Left cardiac atrium (tissue), 4 donors: Measurements from ENCODE around the gene SNX8. TPM values are rescaled to one million over a fixed set of nuclear protein-coding genes. Genes with fewer than 3 reads are reported as not detected.
A peak's percentile ranks its signal among the peaks of the same experiment; 100 is the strongest.

Source experiments
- ATAC-seq, 2 donors: fragments of 200-7000 bp; cut with Tn5 transposase; one replicate each; pipeline ENCODE4 v1.9.1; 2020; ENCODE audit warnings: mild to moderate bottlenecking in 2 of 2, moderate library complexity in 2 of 2
- DNase-seq: peaks from one replicate; pipeline ENCODE4 v3.0.0-alpha.2; 2020
- intact Hi-C, 2 donors: fragments of 100-400 bp; cut with DNase I; formaldehyde crosslinking; loops; one replicate each; pipeline versions ENCODE4 v1.14.1 to v1.15.1; 2022 to 2023
- total RNA-seq, 2 donors: library from RNA; stranded (reverse); fragmentation: NEBNext Ultra II Directional; extraction: Animal tissue kit (Norgen Biotek cat#: 25700); gene quantifications; one replicate each; pipeline ENCODE4 v1.2.1, GENCODE V29; 2021
- donor health status: DM: no; HTN: yes; CAD: no.
- donor health status: DM: no; HTN: yes; CAD: no; lungs with severe emphysema.
- donor health status: DM: yes; HTN: yes; CAD: no.
- donor health status: Dilated cardiomyopathy.

Gene SNX8
- total RNA-seq, 2 donors from 2014 or later, result 31.3 to 38.5 TPM

DNA sequence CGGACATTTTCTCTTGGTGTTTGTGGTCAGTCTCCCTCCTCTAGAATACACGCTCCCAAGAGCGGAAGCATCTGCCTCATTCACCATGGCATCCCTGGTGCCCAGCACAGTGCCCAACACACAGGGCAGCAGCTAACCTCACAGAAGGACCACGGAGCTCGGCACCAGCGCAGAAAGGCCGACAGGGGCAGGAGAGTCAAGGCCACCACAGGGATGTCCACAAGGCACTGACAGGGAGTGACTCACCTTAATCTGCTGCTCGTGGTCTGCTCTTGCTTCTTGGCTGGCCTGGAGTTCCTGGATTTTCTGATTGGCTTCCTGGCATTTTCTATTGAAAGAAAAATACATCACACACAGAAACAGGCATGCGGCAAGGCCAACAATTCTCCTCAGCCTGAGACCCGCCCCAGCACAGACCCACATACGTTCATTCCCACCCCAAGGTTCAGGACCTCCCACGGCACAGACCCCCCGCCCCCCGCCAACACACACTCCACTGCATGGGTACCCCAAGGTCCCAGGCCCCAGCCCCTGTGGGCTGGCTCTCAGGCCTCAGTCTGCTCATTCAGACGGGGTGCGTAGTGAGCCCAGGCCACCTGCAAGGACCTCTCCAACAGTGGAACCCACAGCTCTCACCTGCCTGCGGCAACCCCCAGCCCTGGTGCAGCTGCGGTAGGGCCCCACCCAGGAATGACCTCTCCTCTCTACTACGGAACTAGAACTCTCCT is 96.4 kb downstream of the SNX8 start:
- ATAC-seq, result no peak
- intact Hi-C loops, result no loop called here
- DNase-seq, result no peak

DNA sequence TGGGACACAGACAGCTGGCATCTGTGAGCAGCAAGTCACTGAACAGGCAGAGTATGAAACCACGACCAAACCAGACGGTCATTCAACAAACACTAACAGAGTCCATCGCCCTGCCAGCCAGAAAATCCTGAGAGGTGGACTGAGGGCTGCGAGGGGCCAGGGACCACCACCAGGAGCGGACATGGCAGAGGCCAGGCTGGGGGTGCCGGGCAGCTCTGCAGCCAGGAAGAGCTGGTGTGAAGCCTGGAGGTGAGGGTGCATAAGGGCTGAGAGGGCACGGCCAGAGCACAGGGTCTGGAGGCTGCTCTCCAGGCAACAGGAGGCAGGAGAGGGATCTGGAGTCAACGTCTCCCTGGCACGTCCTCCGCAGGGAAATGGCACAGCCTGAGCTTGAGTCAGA is 97.0 kb downstream of the SNX8 start:
- DNase-seq, result no peak
- intact Hi-C loops, result no loop called here

DNA sequence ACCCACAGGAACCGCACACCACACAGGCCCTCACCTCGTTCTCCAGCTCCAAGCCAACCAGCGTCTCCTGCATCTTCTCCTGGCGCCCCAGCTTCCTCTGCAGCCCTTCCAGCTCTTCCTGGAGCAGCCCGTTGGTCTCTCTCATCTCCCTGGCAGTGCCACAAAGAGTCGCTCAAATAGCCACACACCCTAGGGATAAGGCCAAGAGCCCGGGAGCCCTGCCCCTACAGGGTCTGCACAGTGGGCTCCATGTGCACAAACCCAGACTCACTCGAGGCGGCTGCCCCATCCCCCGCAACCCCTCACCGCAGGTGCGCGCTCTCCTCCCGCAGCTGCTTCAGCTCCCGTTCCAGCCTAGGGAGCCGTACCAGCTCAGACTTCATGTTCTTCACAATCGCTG is 98.4 kb downstream of the SNX8 start:
- intact Hi-C loops, result no loop called here
- ATAC-seq, result no peak
- DNase-seq, result no peak

More for the DNA sequence above, 97.0 kb downstream of the SNX8 start:
- no peak for ATAC-seq

DNA sequence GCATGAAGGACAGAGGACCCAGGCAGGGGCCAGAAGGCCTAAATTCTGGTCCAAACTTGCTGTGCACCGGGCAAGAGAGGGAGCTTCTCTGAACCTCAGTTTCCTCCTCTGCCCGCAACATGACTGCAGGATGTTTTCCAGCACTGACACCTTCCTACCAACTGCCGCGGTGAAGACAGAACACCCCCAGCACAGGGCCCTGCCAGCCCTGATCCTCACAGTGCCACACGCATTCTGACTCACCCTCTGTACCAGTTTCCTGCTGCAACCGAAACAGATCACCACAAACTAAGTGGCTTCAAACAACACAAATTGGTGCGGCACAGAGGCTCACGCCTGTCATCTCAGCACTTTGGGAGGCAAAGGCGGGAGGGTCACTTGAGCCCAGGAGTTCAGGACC is 99.6 kb downstream of the SNX8 start:
- DNase-seq, result no peak
- intact Hi-C loops, result loop anchor here (5.0 kb wide), 1 partner anchor 637 kb away; no protein-coding TSS in a partner anchor
- peak; percentile 29 to 59 for ATAC-seq

DNA sequence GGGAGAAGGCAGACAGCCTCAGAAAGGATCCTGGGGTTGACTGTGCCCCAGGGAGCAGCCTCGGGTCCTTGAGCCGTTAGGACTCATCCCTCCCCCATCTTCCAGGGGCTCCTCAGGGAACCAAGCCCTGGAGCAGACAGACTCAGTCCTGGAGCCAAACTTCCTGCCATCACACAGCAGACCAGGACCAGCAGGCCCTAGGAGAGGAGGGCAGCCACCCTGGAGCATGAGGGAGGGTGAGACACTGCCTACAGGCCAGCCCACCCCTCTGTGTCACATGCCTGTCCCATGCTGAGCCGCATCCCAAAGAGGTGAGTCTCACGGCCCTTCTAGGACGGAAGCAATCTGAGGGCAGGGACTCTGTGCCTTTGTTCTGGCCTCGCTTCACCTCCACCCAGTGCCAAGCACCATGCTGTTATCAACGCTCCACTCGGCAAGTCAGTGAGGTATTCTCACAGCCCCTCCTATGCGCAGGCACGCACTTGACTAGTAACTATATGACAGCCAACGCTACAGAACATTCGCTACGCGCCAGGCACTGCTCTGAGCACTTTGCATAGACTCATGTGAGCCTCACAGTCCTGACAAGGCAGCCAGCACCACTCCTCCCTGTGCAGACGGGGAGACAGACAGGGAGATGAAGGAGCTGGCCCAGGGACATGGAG is 100.6 kb downstream of the SNX8 start:
- peak; percentile 61 for DNase-seq
- intact Hi-C loops, result loop anchor here (5.0 kb wide), 1 partner anchor 636 kb away; no protein-coding TSS in a partner anchor

DNA sequence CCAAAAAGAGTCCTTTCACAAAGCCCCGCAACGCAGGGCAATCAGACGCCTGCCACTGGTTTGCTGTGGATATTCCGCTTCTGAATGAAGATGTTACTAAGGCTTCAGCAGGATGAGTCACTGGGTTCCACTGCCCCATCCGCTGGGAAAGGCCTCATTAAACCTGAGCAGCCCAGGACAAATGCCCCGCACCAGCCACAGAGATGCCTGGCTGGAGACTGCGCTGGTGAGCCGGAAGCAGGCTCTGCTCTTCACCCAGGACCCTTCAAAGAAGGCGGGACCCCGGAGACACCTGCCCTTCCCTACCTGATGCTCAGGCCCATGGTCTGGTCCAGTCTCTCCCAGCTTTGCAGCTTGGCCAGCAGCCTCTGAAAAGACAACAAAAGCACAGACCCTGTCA is 101.3 kb downstream of the SNX8 start:
- intact Hi-C loops, result loop anchor here (5.0 kb wide), 1 partner anchor 636 kb away; no protein-coding TSS in a partner anchor
- DNase-seq, result no peak
- ATAC-seq, result no peak

More for the DNA sequence above, 100.6 kb downstream of the SNX8 start:
- peak; percentile 64 to 78 for ATAC-seq

DNA sequence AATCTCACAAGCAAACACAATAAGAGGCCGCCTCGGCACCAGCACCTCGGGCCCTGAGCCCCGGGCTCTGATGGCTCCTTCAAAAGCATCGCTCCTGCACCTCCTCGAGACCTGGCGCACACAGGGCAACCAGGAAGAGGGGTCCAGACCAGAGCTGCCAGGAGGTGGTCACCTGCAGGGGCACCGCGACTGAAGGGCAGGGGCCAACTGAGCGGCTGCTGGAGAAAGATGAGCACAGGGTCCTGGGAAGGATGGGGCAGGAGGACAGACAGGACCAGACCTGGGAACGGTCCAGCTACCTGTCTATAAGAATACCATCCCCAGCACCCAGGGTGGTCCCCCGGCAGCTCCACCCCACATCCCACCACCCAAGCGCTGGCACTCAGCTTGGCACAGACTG is 102.3 kb downstream of the SNX8 start:
- intact Hi-C loops, result loop anchor here (5.0 kb wide), 1 partner anchor 635 kb away; no protein-coding TSS in a partner anchor
- no peak for DNase-seq

DNA sequence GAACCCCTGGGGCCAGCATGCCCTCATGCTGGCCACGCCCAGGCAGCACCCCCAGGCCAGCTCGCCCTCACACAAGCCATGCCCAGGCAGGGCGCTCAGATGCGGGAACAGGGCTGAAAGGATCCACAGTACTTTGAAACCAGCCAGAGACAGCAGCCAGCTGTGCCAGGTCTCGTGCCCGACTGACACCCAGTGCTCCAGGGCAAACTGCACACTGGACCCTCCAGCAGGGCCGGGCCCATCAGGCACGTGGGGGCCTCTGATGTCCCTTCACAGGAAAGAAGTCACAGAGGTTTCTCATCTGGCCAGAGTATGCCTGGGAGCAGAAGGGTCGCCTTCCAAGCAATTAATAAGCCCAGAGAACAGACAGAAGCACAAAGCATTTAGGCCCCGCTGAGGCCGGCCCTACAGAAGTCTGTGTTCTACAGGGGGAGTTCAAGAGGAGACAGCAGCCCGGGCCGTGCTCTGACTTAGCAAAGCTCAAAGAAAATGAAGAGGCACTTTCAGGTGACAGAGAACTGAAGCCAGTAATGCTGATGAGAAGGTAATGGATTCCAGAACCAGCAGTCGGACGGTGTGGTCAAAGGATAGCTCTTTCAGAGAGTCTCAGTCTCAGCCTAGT is 102.9 kb downstream of the SNX8 start:
- intact Hi-C loops, result loop anchor here (5.0 kb wide), 1 partner anchor 634 kb away; no protein-coding TSS in a partner anchor
- DNase-seq, result no peak
- no peak for ATAC-seq

More for the DNA sequence above, 102.3 kb downstream of the SNX8 start:
- no peak for ATAC-seq

DNA sequence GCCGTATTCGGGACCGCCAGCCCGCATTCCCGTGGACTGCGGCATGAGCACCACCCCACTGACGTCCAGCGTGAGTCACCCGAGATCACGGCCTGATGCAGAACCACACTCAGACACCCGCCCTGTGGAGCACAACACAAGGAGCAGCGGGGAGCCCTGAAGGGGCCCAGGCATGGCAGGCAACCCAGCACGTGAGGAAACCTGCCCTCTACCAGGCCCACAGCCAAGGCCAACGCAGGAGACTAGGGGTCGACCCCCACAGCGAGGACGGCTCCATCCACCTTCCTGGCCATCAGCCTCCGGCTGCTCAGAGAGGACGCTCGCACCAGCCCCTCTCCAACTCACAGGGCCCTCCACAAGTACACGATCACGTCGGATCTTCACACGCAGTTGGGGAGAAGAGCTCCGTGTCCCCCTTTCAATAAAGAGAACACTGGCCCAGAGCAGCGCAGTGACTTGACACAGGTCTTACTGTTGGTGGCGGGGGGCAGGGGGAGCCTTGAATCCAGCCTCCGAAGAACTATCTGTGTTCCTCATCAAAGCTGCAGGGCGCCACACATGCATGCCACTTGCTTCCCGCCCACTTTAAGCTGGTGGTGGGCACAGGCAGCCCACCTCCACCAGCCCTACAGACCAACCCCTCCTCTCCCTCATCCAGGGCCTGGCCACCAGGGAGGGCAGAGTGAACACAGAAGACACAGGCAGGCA is 103.5 kb downstream of the SNX8 start:
- ATAC-seq, result no peak
- intact Hi-C loops, result loop anchor here (5.0 kb wide), 1 partner anchor 633 kb away; no protein-coding TSS in a partner anchor
- DNase-seq, result no peak

DNA sequence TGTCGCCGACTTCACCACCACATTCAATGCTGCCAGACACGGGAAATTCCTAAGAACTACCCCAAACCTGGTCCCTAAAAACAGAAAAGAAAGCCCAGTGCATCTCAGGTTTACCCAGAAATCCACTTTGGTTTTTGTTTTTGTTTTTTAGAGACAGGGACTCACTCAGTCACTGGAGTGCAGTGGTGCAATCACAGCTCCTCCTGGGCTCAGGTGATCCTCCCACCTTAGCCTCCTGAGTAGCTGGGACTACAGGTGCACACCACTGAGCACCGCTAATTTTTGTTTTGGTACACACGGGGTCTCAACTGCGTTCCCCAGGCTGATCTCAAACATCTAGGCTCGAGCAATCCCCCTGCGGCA is 104.3 kb downstream of the SNX8 start:
- no peak for ATAC-seq
- intact Hi-C loops, result loop anchor here (5.0 to 10.0 kb wide), 3 partner anchors 108 to 633 kb away; no protein-coding TSS in a partner anchor
- no peak for DNase-seq

DNA sequence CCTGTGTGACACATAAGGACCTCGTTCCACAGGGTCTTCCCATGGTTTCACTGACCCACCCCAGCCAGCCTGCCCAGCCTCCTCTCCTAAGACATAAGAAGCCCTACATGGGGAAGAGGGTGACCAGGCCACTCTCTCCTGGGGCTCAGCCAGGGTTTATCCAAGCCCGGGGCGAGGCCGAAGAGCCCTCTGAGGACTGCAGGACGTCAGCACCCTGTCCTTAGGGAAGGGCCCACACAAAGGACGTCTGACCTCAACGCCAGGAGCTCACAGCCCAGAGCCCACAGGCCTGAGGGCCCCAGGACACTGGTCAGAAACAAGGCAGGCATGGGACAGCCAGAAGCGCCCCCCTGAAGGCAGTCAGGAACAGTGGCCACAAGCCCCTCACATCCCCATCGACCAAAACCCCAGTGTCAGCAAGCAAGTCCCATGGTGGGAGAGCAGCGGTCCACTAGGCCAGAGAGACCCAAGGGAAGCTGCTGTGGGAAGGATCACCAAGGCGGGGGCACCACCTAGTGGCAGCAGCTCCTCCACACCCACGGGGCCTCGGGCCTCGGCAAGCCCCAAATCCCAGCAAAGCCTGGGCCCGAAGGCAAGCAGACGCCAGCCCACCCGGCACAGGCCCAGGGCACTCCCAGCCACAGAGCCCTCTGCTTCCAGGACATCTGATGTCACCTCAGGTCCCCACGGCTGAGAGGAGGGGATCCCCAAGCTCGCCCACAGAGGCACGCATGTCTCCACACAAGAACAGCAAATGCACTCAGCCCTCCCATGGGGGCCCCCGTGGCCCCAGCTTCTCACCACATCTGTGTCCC is 104.9 kb downstream of the SNX8 start:
- intact Hi-C loops, result loop anchor here (5.0 to 10.0 kb wide), 2 partner anchors 107 to 545 kb away; no protein-coding TSS in a partner anchor
- ATAC-seq (peak; percentile 65 to 85), DNase-seq (peak; percentile 78)

DNA sequence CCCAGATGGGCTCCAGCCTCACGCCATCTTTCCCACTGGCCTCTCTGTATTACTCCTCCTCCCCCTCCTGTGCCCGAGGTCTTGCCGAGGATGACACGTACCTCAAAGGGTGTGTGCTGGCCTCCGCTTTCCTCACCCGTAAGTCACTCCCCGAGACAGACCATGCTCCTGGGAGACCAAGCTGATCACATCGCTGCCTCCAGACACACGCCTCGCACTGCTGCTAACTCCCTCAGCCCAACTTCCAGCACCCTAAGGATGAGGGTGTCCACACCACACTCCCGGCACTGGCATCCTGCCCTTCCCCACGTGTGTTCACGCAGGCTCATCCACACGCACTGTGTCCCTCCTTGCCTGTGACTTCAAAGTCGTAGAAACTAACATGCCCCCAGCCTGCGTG is 105.5 kb downstream of the SNX8 start:
- ATAC-seq (no peak), DNase-seq (peak; percentile 14)
- intact Hi-C loops, result loop anchor here (5.0 to 10.0 kb wide), 2 partner anchors 106 to 544 kb away; no protein-coding TSS in a partner anchor

DNA sequence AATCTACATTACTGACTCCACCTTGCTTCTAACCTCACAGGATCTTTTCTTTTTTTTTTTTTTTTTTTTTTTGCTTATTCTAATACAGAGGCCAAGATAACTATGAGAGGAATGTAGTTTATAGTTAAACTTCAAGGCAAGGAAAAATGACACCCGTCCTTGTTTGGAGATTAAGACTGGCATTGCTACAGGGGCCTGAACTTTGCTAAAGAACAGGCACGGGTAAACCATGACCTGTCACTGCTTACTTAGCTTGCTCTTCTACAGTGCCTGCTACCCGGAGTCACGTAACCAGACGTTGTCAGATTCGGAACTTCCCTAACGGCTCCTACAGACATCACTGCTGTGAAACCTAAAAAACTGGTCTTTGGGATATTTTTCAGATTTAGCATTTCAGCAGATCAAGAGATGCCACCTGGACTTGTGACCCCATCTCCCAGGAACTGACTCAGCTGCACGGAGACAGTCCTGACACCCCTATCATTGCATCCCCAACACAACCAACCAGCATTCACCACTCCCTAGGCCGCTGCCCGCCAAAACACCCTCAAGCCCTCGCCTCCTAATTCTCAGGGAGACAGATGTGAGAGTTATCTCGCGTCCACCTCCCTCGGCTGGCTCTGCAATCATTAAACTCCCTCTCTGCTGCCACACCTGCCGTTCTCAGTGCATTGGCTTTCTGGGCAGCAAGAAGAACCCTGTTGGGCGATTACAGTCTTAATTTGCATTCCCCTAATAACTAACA is 109.0 kb downstream of the SNX8 start:
- ATAC-seq (no peak), DNase-seq (peak; percentile 4)
- intact Hi-C loops, result loop anchor here (5.0 to 10.0 kb wide), 2 partner anchors 103 to 540 kb away; no protein-coding TSS in a partner anchor

DNA sequence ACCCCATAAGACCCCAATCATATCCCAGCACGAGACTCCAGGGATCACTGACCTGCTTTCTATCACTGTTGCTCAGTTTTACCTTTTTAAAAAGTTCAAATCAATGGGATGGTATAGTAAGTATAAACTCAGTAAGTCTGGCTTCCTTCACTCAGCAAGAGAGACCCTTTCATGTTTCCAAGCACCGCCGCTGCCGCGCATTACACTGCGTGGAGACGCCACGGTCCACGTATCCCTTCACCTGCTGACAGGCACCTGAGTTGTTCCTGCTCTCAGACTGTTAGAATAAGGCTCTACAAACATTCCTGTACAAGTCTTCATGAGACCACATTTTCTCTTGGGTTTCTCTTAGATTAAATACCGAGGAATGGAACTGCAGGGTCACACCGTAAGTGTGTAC is 109.8 kb downstream of the SNX8 start:
- intact Hi-C loops, result loop anchor here (10.0 kb wide), 1 partner anchor 540 kb away; no protein-coding TSS in a partner anchor
- ATAC-seq (no peak), DNase-seq (peak; percentile 11)

DNA sequence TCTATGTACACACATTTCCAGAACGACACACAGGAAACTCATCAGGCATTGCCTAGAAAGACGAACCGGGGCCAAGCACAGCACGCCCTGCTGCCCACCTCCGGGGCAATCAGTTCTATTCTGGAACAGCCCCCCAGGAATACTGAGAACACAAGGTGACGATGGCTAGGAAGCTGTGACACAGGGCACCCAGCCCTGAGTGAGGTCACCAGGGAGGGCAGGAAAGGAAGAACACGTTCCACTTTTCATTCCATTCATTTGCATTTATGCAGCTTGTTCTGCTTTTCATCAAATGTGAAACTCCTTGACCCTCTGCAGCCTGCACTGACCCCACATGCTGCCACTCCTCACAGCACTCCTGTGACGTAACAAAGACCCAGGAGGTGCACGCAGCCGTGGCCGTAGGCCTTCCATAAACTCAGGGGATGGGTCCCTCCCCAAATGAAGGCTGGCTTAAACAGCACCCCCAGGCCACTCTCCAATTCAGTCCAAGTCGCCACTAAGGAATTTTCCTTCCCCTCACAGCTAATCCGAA is 110.4 kb downstream of the SNX8 start:
- ATAC-seq, result no peak
- DNase-seq, result no peak
- intact Hi-C loops, result loop anchor here (10.0 kb wide), 1 partner anchor 539 kb away; no protein-coding TSS in a partner anchor

DNA sequence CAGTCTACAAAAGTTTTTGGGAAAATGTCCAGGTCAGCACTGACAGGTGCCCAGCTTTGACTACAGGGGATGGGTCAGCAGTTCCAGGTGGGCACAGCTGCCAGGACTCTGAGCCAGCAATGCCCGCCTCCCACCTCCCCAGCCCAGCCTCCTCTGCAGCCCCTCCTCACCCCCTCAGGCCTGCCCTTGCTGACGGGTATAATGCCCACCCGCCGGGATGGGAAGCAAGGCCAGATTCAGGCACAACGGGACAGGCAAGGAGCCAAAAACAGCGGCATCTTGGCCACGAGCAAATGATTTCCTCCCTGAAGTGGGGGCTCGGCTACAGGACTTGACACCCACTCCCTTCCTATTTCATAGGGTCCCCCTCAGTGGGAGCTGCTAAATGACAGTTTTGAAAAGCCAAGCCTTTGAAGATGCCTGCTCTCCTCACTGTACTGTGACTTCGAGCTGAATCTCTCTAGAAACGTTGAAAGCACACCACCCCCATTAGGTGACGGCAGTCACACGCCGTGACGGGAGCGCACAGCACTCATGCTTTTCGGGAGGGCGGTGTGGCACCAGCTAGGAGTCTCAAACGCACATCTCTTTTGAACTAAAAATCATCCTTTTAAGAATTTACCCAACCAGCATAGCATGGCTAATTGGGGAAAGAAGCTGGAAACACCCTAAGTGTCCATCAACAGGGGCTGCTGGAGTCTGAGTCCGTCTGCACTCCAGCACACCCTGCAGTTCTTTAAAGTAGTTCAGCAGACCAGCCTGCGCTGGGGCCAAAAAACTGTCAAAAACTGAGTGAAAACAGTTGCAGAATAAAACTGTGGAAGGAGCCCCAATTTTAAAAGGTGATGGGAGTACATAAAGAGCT is 111.1 kb downstream of the SNX8 start:
- ATAC-seq, result no peak
- DNase-seq, result peak; percentile 8
- intact Hi-C loops, result loop anchor here (10.0 kb wide), 1 partner anchor 538 kb away; no protein-coding TSS in a partner anchor
